HEK293T (cell line): Measurements from ENCODE around the gene HSPA4.
A peak's percentile ranks its signal among the peaks of the same experiment; 100 is the strongest.

Experiments
- CTCF ChIA-PET: fragments of 350-600 bp; formaldehyde crosslinking; extraction: SDS; loops from one replicate; lab custom pipeline; 2021; ENCODE audit warnings: antibody characterized with exemption, inconsistent platforms; lab: Yijun Ruan, JAX
- POLR2A ChIA-PET: fragments of 350-600 bp; formaldehyde crosslinking; extraction: SDS; loops from one replicate; lab custom pipeline; 2020; ENCODE audit warnings: antibody characterized with exemption, inconsistent platforms; lab: Yijun Ruan, JAX
- DNase-seq: peaks from one replicate; pipeline ENCODE4 v3.0.0; 2012; ENCODE audit warnings: mixed read lengths; ENCODE audit errors: extremely low spot score
- ARNT ChIP-seq: fragments of 450-650 bp; IDR thresholded peaks from 2 replicates; pipeline ENCODE4 v1.6.1; 2017; ENCODE audit warnings: mild to moderate bottlenecking
- BHLHE40 ChIP-seq: fragments of 450-650 bp; IDR thresholded peaks from 2 replicates; pipeline ENCODE4 v1.6.1; 2016; ENCODE audit warnings: mild to moderate bottlenecking, moderate library complexity, borderline replicate concordance
- CTBP1 ChIP-seq: fragments of 450-650 bp; IDR thresholded peaks from 2 replicates; pipeline ENCODE4 v1.6.1; 2016; ENCODE audit warnings: borderline replicate concordance
- ELF4 ChIP-seq: fragments of 450-650 bp; IDR thresholded peaks from 2 replicates; pipeline ENCODE4 v1.6.1; 2017; ENCODE audit warnings: antibody characterized with exemption
- FOXA1 ChIP-seq: fragments of 450-650 bp; IDR thresholded peaks from 2 replicates; pipeline ENCODE4 v1.6.1; 2016; ENCODE audit warnings: mild to moderate bottlenecking
- FOXK2 ChIP-seq: fragments of 450-650 bp; IDR thresholded peaks from 2 replicates; pipeline ENCODE4 v1.6.1; 2016; ENCODE audit warnings: mild to moderate bottlenecking
- FOXM1 ChIP-seq: fragments of 450-650 bp; IDR thresholded peaks from 2 replicates; pipeline ENCODE4 v1.6.1; 2017; ENCODE audit warnings: mild to moderate bottlenecking, borderline replicate concordance
- HDGF ChIP-seq: fragments of 450-650 bp; IDR thresholded peaks from 2 replicates; pipeline ENCODE4 v1.6.1; 2017; ENCODE audit warnings: antibody characterized with exemption, borderline replicate concordance
- L3MBTL2 ChIP-seq: fragments of 450-650 bp; conservative IDR thresholded peaks from 2 replicates; pipeline ENCODE4 v1.6.1; 2016; ENCODE audit warnings: mild to moderate bottlenecking
- LEF1 ChIP-seq: fragments of 450-650 bp; IDR thresholded peaks from 2 replicates; pipeline ENCODE4 v1.6.1; 2017; ENCODE audit warnings: mild to moderate bottlenecking, borderline replicate concordance
- NFRKB ChIP-seq: fragments of 450-650 bp; IDR thresholded peaks from 2 replicates; pipeline ENCODE4 v1.6.1; 2016; ENCODE audit warnings: mild to moderate bottlenecking, moderate library complexity
- PKNOX1 ChIP-seq: fragments of 450-650 bp; IDR thresholded peaks from 2 replicates; pipeline ENCODE4 v1.6.1; 2016
- SP1 ChIP-seq: fragments of 450-650 bp; IDR thresholded peaks from 2 replicates; pipeline ENCODE4 v1.6.1; 2017
- SUZ12 ChIP-seq: fragments of 450-650 bp; IDR thresholded peaks from 2 replicates; pipeline ENCODE4 v1.6.1; 2016; ENCODE audit warnings: mild to moderate bottlenecking
- TARDBP ChIP-seq: fragments of 450-650 bp; IDR thresholded peaks from 2 replicates; pipeline ENCODE4 v1.6.1; 2016
- ZNF384 ChIP-seq: fragments of 450-650 bp; IDR thresholded peaks from 2 replicates; pipeline ENCODE4 v1.6.1; 2016

The HSPA4 gene

GRCh38 chr5:133110709-133111108 lies 58.9 kb downstream of the HSPA4 start:
- DNase-seq: no peak
- ChIA-PET POLR2A (no interaction called here), CTCF (interaction anchor here (0.7 to 5.8 kb wide), 9 partner anchors 137 to 604 kb away, joined by 3 to 53 read pairs (median 4); no protein-coding TSS in a partner anchor)
- no peak for TF ChIP-seq ARNT
- no peak for TF ChIP-seq BHLHE40
- TF ChIP-seq FOXM1: no peak

DNA sequence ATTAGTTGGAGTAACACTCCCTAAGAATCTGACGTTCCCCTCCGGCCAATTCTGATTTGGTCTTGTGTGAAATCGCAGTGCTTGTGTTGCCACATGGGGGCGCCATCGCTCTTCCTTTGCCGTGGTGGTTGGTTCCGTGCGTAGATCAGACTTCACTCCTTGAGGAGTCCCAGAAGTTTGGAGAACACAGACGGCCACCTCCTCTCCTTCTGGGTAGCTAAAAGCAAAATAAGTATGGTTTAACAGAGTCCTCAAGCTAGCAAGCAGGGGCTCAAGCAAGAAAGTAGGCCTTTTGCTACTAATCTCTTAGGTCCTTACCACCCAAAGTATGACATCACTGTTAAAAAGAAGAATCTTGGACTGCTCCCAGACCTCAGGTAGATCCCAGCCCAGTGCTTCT lies 59.5 kb downstream of the HSPA4 start:
- peak; percentile 84 for DNase-seq
- ChIA-PET CTCF (interaction anchor here (0.6 to 5.8 kb wide), 16 partner anchors 19 to 603 kb away, joined by 3 to 53 read pairs (median 3); no protein-coding TSS in a partner anchor), POLR2A (no interaction called here)
- TF ChIP-seq ZNF384: no peak
- no peak for TF ChIP-seq CTBP1
- TF ChIP-seq LEF1: no peak
- TF ChIP-seq TARDBP: no peak
- no peak for TF ChIP-seq HDGF

DNA sequence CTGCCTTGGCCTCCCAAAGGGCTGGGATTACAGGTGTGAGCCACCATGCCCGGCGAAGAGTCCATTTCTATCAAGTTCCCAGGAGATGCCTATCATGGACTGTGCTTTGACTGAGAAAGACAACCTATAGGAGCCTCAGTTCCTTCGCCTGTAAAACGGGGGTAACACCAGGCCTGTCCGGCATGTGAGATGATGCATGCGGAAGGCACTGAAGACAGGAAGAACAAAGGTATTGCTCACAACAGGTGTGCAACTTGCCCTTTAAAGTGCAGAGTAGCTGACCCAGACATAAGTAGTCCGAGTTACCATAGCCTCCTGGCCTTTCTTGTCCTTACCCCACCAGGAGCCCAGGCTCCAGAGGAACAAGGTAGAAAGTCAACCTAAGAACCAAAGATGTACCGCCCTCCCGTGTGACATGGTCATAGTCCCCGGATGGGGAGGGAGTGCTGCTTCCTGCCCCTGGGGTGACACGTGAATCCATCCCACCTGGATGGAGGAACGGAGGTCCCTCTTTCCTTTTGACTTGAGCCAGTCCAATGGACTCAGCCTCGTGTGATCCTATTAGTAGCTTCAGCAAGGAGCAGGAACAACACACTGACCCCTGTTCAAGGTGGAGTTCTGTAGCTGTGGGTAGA lies 60.3 kb downstream of the HSPA4 start:
- DNase-seq: no peak
- no peak for TF ChIP-seq FOXK2
- no peak for TF ChIP-seq FOXA1
- no peak for TF ChIP-seq HDGF
- no peak for TF ChIP-seq LEF1
- no peak for TF ChIP-seq SP1
- no peak for TF ChIP-seq CTBP1
- TF ChIP-seq L3MBTL2: no peak
- TF ChIP-seq ZNF384: no peak
- no peak for TF ChIP-seq FOXM1
- TF ChIP-seq ELF4: no peak
- no peak for TF ChIP-seq PKNOX1
- no peak for TF ChIP-seq ARNT
- TF ChIP-seq BHLHE40: no peak
- no peak for TF ChIP-seq SUZ12
- no peak for TF ChIP-seq TARDBP
- TF ChIP-seq NFRKB: no peak
- ChIA-PET CTCF (interaction anchor here (0.6 to 5.8 kb wide), 10 partner anchors 18 to 311 kb away, joined by 3 to 53 read pairs (median 3); no protein-coding TSS in a partner anchor), POLR2A (no interaction called here)

GRCh38 chr5:133113331-133114061 lies 61.7 kb downstream of the HSPA4 start:
- TF ChIP-seq FOXM1: no peak
- no peak for TF ChIP-seq ZNF384
- no peak for TF ChIP-seq FOXA1
- no peak for TF ChIP-seq PKNOX1
- ChIA-PET CTCF (interaction anchor here (0.6 to 5.8 kb wide), 5 partner anchors 9 to 254 kb away, joined by 3 to 53 read pairs (median 3); no protein-coding TSS in a partner anchor), POLR2A (interaction anchor here (0.9 kb wide), 1 partner anchor 174 kb away, joined by 4 read pairs; no protein-coding TSS in a partner anchor)
- DNase-seq: no peak

DNA sequence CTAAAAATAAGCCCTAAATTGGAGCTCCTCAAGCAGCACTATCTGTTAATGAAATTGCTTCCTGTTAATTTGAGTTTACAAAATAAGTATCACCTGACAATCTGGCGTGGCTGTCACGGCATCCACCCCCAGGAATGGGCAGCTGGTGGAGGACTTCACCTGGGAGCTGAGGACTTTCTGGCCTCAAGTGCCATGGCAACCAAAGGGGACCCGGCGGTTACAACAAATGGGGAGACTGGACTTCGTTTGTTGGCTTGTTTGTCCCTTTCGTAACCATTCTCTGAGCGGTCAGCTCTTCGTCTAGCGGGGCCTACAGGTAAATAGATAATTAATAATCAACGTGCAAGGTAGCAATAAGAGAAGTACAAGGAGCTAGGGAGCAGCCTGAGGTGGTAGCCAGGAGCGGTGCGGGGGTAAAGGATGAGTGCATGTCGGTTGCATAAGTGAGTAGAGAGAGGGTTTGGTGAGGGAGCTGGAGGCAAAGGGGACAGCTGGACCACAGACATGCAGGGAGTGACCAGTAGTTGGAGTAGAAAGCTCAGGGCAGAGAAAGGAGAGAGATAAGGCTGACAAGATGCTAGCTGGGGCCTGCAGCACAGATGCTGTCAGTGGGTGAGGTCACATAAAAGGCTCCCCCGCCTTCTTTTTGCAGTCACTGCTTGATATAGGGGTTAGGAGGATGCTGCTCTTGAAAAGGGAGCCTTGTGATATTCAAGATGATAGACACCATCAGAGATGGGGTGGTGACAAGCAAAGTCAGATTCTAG lies 62.5 kb downstream of the HSPA4 start:
- TF ChIP-seq ARNT (no peak), LEF1 (no peak), SP1 (no peak), L3MBTL2 (no peak)
- no peak for DNase-seq
- POLR2A ChIA-PET: interaction anchor here (0.9 kb wide), 1 partner anchor 173 kb away, joined by 4 read pairs; no protein-coding TSS in a partner anchor
- CTCF ChIA-PET: interaction anchor here (0.6 to 5.8 kb wide), 3 partner anchors 50 to 173 kb away, joined by 3 to 53 read pairs (median 39); no protein-coding TSS in a partner anchor

DNA sequence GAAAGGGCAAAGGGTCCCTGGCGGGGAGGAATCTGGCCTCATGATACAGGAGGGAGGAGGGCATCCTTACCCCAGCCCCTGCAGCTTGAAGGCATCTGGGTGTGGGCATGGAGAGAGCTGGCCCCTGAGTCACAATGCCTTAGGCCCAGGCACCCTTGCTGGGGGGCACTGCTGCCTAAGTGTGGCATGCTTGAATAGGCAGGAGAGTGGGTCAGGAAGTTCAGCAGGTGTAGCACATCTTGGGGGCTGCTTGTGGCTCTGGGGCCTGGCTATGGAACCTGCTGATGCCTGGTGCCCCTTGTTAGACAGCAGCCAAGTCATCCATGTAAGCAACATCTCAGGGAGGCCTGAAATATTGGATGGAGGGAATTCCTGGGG lies 63.1 kb downstream of the HSPA4 start:
- TF ChIP-seq FOXA1: no peak
- TF ChIP-seq ZNF384: no peak
- TF ChIP-seq BHLHE40: no peak
- TF ChIP-seq PKNOX1: no peak
- no peak for TF ChIP-seq HDGF
- TF ChIP-seq TARDBP: no peak
- no peak for TF ChIP-seq ELF4
- no peak for TF ChIP-seq ARNT
- TF ChIP-seq LEF1: no peak
- no peak for TF ChIP-seq SUZ12
- TF ChIP-seq CTBP1: no peak
- CTCF ChIA-PET: interaction anchor here (5.2 to 5.8 kb wide), 2 partner anchors 132 to 172 kb away, joined by 39 to 53 read pairs; no protein-coding TSS in a partner anchor
- POLR2A ChIA-PET: no interaction called here
- no peak for DNase-seq
